C4-2B (cell line): ENCODE measurements around the gene MUC5B.

Experiments
- ZFX ChIP-seq: fragments of 450-650 bp; IDR thresholded peaks from 2 replicates; pipeline ENCODE4 v1.6.1; 2017
- TF ChIP-seq, protein P1 (sequence below): fragments of 450-650 bp; conservative IDR thresholded peaks from 2 replicates; pipeline ENCODE4 v1.5.1; 2017; ENCODE audit warnings: mild to moderate bottlenecking

DNA sequence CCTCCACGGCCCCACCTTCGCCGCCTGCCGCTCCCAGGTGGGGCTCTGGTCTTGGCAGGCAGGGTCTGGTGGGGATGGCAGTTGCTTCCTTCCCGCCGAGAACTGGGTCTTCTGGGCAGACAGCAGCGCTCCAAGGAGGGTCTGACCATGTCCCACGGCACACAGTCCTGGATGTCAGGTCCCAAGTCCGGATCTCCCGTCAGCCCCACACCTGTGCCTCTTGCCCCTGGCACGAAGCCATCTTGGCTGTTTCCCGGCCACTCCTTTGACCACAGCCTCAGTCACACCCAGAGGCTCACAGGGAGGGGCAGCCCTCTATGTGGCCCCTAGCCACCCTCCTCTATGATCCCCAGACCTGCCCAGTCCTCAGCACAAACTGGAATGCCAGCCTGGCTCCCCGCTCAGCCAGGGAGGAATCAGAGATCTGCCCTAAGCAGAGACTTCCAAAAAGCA, 14.3 kb downstream of the MUC5B start:
- TF ChIP-seq, protein P1, sequence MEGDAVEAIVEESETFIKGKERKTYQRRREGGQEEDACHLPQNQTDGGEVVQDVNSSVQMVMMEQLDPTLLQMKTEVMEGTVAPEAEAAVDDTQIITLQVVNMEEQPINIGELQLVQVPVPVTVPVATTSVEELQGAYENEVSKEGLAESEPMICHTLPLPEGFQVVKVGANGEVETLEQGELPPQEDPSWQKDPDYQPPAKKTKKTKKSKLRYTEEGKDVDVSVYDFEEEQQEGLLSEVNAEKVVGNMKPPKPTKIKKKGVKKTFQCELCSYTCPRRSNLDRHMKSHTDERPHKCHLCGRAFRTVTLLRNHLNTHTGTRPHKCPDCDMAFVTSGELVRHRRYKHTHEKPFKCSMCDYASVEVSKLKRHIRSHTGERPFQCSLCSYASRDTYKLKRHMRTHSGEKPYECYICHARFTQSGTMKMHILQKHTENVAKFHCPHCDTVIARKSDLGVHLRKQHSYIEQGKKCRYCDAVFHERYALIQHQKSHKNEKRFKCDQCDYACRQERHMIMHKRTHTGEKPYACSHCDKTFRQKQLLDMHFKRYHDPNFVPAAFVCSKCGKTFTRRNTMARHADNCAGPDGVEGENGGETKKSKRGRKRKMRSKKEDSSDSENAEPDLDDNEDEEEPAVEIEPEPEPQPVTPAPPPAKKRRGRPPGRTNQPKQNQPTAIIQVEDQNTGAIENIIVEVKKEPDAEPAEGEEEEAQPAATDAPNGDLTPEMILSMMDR = no peak
- no peak for TF ChIP-seq ZFX
